ENCODE measurements around the gene MAPK1.
"Not testable (repeated sequence)": the region's sequence is repeated elsewhere in the genome, so short reads cannot be mapped to it uniquely, and the experiment has no call there.

Gene MAPK1

GRCh38 chr22:21815958-21816357 lies 51.5 kb downstream of the MAPK1 start:
- H3K27ac ChIP-seq: no peak overlapping the region
- TF ChIP-seq ZFX (IDR thresholded peaks at IDR 0.05) (no peak), CTCF (conservative IDR thresholded peaks at IDR 0.05) (no peak)

GRCh38 chr22:21815357-21815756 lies 52.1 kb downstream of the MAPK1 start:
- TF ChIP-seq CTCF (conservative IDR thresholded peaks at IDR 0.05) (no peak), ZFX (IDR thresholded peaks at IDR 0.05) (no peak)
- H3K27ac ChIP-seq: no peak overlapping the region

GRCh38 chr22:21811982-21812381 lies 55.5 kb downstream of the MAPK1 start:
- no peak for TF ChIP-seq CTCF (conservative IDR thresholded peaks at IDR 0.05)
- no peak for TF ChIP-seq ZFX (IDR thresholded peaks at IDR 0.05)
- H3K27ac ChIP-seq: no peak overlapping the region

- TF ChIP-seq CTCF (conservative IDR thresholded peaks at IDR 0.05) (no peak), ZFX (IDR thresholded peaks at IDR 0.05) (no peak)
- H3K27ac ChIP-seq: no peak overlapping the region
Observed at GRCh38 chr22:21807544-21808529, 59.6 kb downstream of the MAPK1 start.

GRCh38 chr22:21805325-21805724 lies 62.1 kb downstream of the MAPK1 start:
- H3K27ac ChIP-seq: not testable (repeated sequence)

- TF ChIP-seq ZFX (IDR thresholded peaks at IDR 0.05): no peak
- TF ChIP-seq CTCF (conservative IDR thresholded peaks at IDR 0.05): no peak
- no peak overlapping the region for H3K27ac ChIP-seq
Observed at GRCh38 chr22:21803811-21804249, 63.6 kb downstream of the MAPK1 start.

GRCh38 chr22:21802673-21803072 lies 64.8 kb downstream of the MAPK1 start:
- TF ChIP-seq ZFX (IDR thresholded peaks at IDR 0.05): no peak
- no peak for TF ChIP-seq CTCF (conservative IDR thresholded peaks at IDR 0.05)
- H3K27ac ChIP-seq: no peak overlapping the region
